GM10266 (cell line): ENCODE measurements around the gene ARHGAP4.

ENCODE experiments used
- DNase-seq: peaks from one replicate; pipeline ENCODE4 v3.0.0; 2012; ENCODE audit errors: extremely low spot score
- CTCF ChIP-seq: IDR thresholded peaks from 2 replicates; pipeline ENCODE4 v1.5.1; 2012; ENCODE audit warnings: mild to moderate bottlenecking, low read depth; ENCODE audit not compliant: control insufficient read depth, insufficient read depth; ENCODE audit errors: missing control alignments

ARHGAP4 gene

GRCh38 chrX:153867671-153868070 is 58.4 kb downstream of the ARHGAP4 start:
- no peak for TF ChIP-seq CTCF
- DNase-seq, result no peak

- no peak for TF ChIP-seq CTCF
- no peak for DNase-seq
Measured at GRCh38 chrX:153867139-153867538, 58.9 kb downstream of the ARHGAP4 start.

GRCh38 chrX:153866302-153867019 is 59.6 kb downstream of the ARHGAP4 start:
- no peak for TF ChIP-seq CTCF
- DNase-seq, result no peak

GRCh38 chrX:153865685-153866084 is 60.4 kb downstream of the ARHGAP4 start:
- DNase-seq, result no peak
- TF ChIP-seq CTCF, result no peak

- no peak for TF ChIP-seq CTCF
- DNase-seq, result no peak
Measured at GRCh38 chrX:153865321-153865580, 60.8 kb downstream of the ARHGAP4 start.

GRCh38 chrX:153864561-153865320 is 61.3 kb downstream of the ARHGAP4 start:
- TF ChIP-seq CTCF, result no peak
- DNase-seq, result no peak

- TF ChIP-seq CTCF, result no peak
Measured at GRCh38 chrX:153864101-153864500, 62.0 kb downstream of the ARHGAP4 start.

More at GRCh38 chrX:153864101-153864500, 62.0 kb downstream of the ARHGAP4 start:
- DNase-seq, result no peak
